Transverse colon (tissue), 4 donors: Measurements from ENCODE around the gene EIF4EBP3. TPM values are rescaled to one million over a fixed set of nuclear protein-coding genes. Genes with fewer than 3 reads are reported as not detected.

Experiments used
- DNase-seq: peaks from one replicate; pipeline ENCODE4 v3.0.0-alpha.2; 2019
- H3K27ac ChIP-seq, 4 donors: fragments of 200-600 bp; sonication (generic); 2 replicates each; pipeline ENCODE4 v1.5.1; 2016 to 2018; ENCODE audit warnings: inconsistent platforms in 4 of 4
- H3K27me3 ChIP-seq: fragments of 200-600 bp; sonication (generic); 2 replicates; pipeline ENCODE4 v1.5.1; 2017; ENCODE audit warnings: inconsistent platforms
- H3K36me3 ChIP-seq, 4 donors: fragments of 200-600 bp; sonication (generic); 2 replicates each; pipeline ENCODE4 v1.5.1; 2017 to 2019; ENCODE audit warnings: inconsistent platforms in 4 of 4
- H3K4me1 ChIP-seq, 4 donors: fragments of 200-600 bp; sonication (generic); 2 replicates each; pipeline ENCODE4 v1.5.1; 2017 to 2020; ENCODE audit warnings: inconsistent platforms in 4 of 4
- H3K4me3 ChIP-seq, 4 donors: fragments of 200-600 bp; sonication (generic); 1 replicate in 1 of 4; 2 replicates in 3 of 4; pipeline versions ENCODE4 v1.5.1 to v1.6.1; 2017 to 2019; ENCODE audit warnings: inconsistent platforms in 4 of 4
- H3K9me3 ChIP-seq, 2 donors: fragments of 200-600 bp; sonication (generic); 2 replicates each; pipeline ENCODE4 v1.5.1; 2017 to 2019; ENCODE audit warnings: inconsistent platforms in 2 of 2
- CTCF ChIP-seq, 5 experiments: fragments of 200-600 bp in 3 of 5; fragments of 450-650 bp in 2 of 5; sonication (generic) in 3 of 5; IDR thresholded peaks; 1 replicate in 2 of 5; 2 replicates in 3 of 5; pipeline ENCODE4 v1.5.1; 2016 to 2017; ENCODE audit warnings: antibody characterized with exemption in 5 of 5, inconsistent platforms in 3 of 5, mild to moderate bottlenecking in 2 of 5, moderate library complexity in 1 of 5
- EP300 ChIP-seq: sonication (generic); formaldehyde crosslinking; IDR thresholded peaks from one replicate; pipeline ENCODE4 v1.6.1; 2017; ENCODE audit warnings: antibody characterized with exemption, low read depth
- POLR2A ChIP-seq: fragments of 450-650 bp; IDR thresholded peaks from one replicate; pipeline ENCODE4 v1.6.1; 2016; ENCODE audit warnings: antibody characterized with exemption, mild to moderate bottlenecking, moderate library complexity
- POLR2AphosphoS5 ChIP-seq, 3 donors: sonication (generic); formaldehyde crosslinking; IDR thresholded peaks; one replicate each; pipeline ENCODE4 v1.6.1; 2016; ENCODE audit warnings: antibody characterized with exemption in 3 of 3
- WGBS, 2 donors: methylation state at CpG; one replicate each; pipeline ENCODE4 v1.1.5; 2018; ENCODE audit warnings: low coverage in 1 of 2; 5-methylcytosine and 5-hydroxymethylcytosine counted together
- in situ Hi-C, 4 donors: fragments of 200-750 bp; cut with MboI; loops; one replicate each; pipeline versions ENCODE4 v1.15.0 to v1.15.1; 2017; ENCODE audit warnings: low sequenced_read_pairs in 3 of 4, low pct_ligation_motif_present in 1 of 4, low pct_unique_long_range_greater_than_20kb in 1 of 4
- intact Hi-C: fragments of 100-400 bp; cut with DNase I; formaldehyde crosslinking; loops from one replicate; pipeline ENCODE4 v1.15.1; 2023; ENCODE audit warnings: low total_unique reads
- total RNA-seq, 4 donors: library from RNA; depleted of rRNA; stranded (reverse); fragments of >200 nt; gene quantifications; one replicate each; pipeline ENCODE4 v1.1.0, GENCODE V29; 2016

The EIF4EBP3 gene
- total RNA-seq, 4 donors from 2014 or later: 18.0 to 56.0 (median 27.5) TPM; not detected in 1

- no peak for DNase-seq
- intact Hi-C loops: no loop called here
- Histone ChIP-seq H3K36me3 (no peaks in the 10 kb centered on the region), H3K9me3 (no peaks in the 10 kb centered on the region), H3K27ac (no peak overlapping the region), H3K4me3 (no peak overlapping the region), H3K27me3 (no peaks in the 10 kb centered on the region), H3K4me1 (peaks cover 0 to 40% (median 8%) of the 10 kb centered on the region in 4 donors)
- no peak for TF ChIP-seq EP300
- no peak for TF ChIP-seq CTCF (IDR thresholded peaks at IDR 0.05)
- TF ChIP-seq POLR2AphosphoS5 (IDR thresholded peaks at IDR 0.05): no peak
- TF ChIP-seq POLR2A: no peak
- in situ Hi-C loops: loop anchor here in 2 of 4 donors (10.0 to 25.0 kb wide), 2 partner anchors 61 to 89 kb away; partner anchors contain the start of genes CD14 (in 1 of the 2), DND1 (in 1 of the 2), TMCO6 (in 1 of the 2) and WDR55 (in 1 of the 2)
- WGBS, 2 donors: 95% methylated on average over 7 of the region's 7 CpGs; no CpG with 5 or more reads in 1 of the 2 donors
Observed at GRCh38 chr5:140573683-140574082, 26.2 kb downstream of the EIF4EBP3 start.

DNA sequence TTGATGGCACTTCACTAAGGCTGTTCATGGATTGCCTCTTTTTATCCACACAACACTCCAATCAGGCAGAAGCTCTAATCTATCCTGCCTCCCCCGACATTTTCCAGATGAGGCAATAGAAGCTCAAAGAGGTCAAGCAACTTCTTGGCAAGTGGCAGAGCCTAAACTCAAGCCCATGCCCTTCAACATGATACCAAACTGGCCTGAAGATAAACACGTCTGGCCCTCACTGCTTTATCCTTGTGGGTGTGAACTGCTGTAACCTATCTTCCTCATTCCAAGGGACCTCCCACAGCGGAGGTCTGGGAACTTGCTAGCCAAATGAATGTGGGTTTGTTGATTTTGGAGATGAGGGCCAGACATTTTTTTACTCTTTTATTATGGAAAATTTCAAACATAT is 26.7 kb downstream of the EIF4EBP3 start:
- WGBS, 2 donors: 42 to 80% methylated on average over 1 to 3 of the region's 3 CpGs

GRCh38 chr5:140575309-140575708 is 27.8 kb downstream of the EIF4EBP3 start:
- H3K4me1 ChIP-seq: peaks cover 0 to 25% (median 6%) of the 10 kb centered on the region in 4 donors
- WGBS, 2 donors: 40 to 84% methylated on average over 1 to 8 of the region's 8 CpGs
- no peaks in the 10 kb centered on the region for H3K27me3 ChIP-seq
- peak; percentile 71 for DNase-seq
- intact Hi-C loops (loop anchor here (5.0 kb wide), 1 partner anchor 1007 kb away; no protein-coding TSS in a partner anchor), in situ Hi-C loops (loop anchor here in 1 of 4 donors (10.0 kb wide), 1 partner anchor 59 kb away; the partner anchor contains the start of genes CD14 and TMCO6)
- no peaks in the 10 kb centered on the region for H3K36me3 ChIP-seq
- no peaks in the 10 kb centered on the region for H3K9me3 ChIP-seq
- H3K27ac ChIP-seq: peak overlapping the region in 2 of 4 donors; percentile 20 to 57
- H3K4me3 ChIP-seq: no peak overlapping the region
- TF ChIP-seq CTCF (IDR thresholded peaks at IDR 0.05): peak; percentile 18 to 68 (median 52)
- TF ChIP-seq EP300: no peak

More for the DNA sequence above, 26.7 kb downstream of the EIF4EBP3 start:
- H3K27me3 ChIP-seq: no peaks in the 10 kb centered on the region
- no peak overlapping the region for H3K27ac ChIP-seq
- in situ Hi-C loops: loop anchor here in 2 of 4 donors (10.0 to 25.0 kb wide), 2 partner anchors 61 to 88 kb away; partner anchors contain the start of genes CD14 (in 1 of the 2), DND1 (in 1 of the 2), TMCO6 (in 1 of the 2) and WDR55 (in 1 of the 2)
- intact Hi-C loops: no loop called here
- no peak for DNase-seq
- H3K9me3 ChIP-seq: no peaks in the 10 kb centered on the region
- no peak overlapping the region for H3K4me3 ChIP-seq
- no peaks in the 10 kb centered on the region for H3K36me3 ChIP-seq
- no peak for TF ChIP-seq EP300
- TF ChIP-seq POLR2A: no peak
- TF ChIP-seq CTCF (IDR thresholded peaks at IDR 0.05): no peak
- TF ChIP-seq POLR2AphosphoS5 (IDR thresholded peaks at IDR 0.05): no peak
- peaks cover 0 to 35% (median 6%) of the 10 kb centered on the region in 4 donors for H3K4me1 ChIP-seq

GRCh38 chr5:140576776-140577201 is 29.3 kb downstream of the EIF4EBP3 start:
- H3K4me3 ChIP-seq: no peak overlapping the region
- H3K27ac ChIP-seq: peak overlapping the region in 3 of 4 donors; percentile 44 to 58 (median 57)
- no peak for DNase-seq
- H3K9me3 ChIP-seq: no peaks in the 10 kb centered on the region
- in situ Hi-C loops (loop anchor here in 1 of 4 donors (10.0 kb wide), 1 partner anchor 58 kb away; the partner anchor contains the start of genes CD14 and TMCO6), intact Hi-C loops (loop anchor here (5.0 kb wide), 1 partner anchor 1006 kb away; no protein-coding TSS in a partner anchor)
- H3K36me3 ChIP-seq: no peaks in the 10 kb centered on the region
- H3K4me1 ChIP-seq: peaks cover 0 to 16% (median 6%) of the 10 kb centered on the region in 4 donors
- H3K27me3 ChIP-seq: no peaks in the 10 kb centered on the region
- TF ChIP-seq POLR2AphosphoS5 (IDR thresholded peaks at IDR 0.05) (no peak), CTCF (IDR thresholded peaks at IDR 0.05) (no peak), POLR2A (no peak), EP300 (no peak)
- 54 to 64% methylated on average over 2 of the region's 2 CpGs for WGBS, 2 donors
